ENCODE results near the gene ARPC4.
"Not testable (repeated sequence)": the region's sequence is repeated elsewhere in the genome, so short reads cannot be mapped to it uniquely, and the experiment has no call there.

The ARPC4 gene

DNA sequence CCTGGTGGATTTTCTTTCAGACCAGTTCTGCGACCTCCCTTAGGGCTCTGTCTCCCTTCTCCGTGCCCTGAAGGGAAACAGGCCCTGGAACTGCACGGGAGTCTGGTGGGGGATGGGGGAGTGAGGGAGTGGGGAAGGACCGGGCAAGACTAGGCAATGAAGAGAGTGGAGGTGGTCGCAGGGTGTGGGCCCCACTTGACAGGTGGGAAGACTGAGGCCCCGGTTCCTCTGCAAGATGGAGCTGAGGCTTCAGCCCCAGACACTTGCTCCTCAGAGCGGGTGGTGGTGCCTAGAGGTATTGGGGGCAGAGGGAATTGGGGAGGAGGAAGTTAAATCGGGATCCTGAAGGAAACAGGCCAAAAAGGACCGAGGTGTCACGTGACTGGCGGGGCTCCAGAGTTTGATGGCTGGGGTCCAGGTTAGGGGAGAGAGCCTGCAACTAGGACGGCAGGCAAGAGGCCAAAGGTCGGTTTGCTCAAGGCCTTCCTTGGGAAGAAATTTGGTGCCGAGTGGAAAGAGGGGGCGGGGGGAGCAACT is 22.5 kb upstream of the ARPC4 start:
- DNase-seq = no peak

DNA sequence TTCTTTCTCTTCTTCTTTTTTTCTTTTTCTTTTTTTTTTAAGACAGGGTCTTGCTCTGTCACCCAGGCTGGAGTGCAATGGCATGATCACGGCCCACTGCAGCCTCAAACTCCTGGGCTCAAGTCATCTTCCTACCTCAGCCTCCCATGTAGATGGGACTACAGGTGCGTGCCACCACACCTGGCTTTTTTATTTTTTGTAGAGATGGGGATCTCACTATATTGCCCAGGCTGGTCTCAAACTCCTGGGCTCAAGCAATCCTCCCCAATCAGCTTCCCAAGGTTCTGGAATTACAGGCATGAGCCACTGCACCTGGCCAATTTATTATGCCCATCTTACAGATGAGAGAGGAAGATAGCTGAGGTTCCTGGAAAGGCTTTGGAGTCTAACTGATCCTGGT is 21.9 kb upstream of the ARPC4 start:
- DNase-seq = not testable (repeated sequence)

DNA sequence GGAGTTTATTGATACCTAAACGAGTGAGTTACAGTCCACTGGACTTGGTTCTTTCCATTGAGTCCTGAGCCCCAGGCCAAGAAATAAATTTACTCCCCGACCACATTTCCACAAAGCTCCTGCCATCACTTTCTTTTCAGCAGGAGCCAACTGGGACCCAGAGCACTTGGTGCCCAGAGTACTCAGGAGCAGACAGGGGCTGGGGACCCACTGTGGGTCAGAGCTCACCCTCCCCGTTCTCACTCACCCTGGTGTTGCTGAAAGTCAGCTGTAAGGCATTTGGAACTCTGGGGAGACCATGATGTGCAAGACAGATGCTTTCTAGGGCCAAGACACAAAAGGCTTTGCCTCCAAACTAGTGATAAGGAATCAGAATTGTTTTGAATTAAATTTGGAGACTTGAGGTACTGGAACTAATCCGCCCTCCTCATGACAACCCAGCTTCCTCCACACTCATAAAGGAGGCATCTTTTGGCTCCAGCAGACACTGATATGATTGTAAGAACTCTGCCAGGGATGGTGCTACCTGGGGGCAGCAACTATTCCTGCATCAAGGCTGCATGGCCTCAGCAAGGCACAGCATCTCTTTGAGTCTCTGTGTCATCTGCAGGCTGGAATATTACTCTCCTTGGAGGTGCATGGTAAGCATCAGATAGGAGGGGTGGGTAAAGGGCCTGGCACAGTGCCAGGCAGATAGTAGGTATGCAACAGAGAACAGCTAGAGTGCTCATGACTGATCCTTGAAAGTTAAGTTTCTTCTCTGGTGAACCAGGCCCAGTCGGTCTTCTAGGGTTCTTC is 15.8 kb upstream of the ARPC4 start:
- DNase-seq = no peak

GRCh38 chr3:9777694-9778021 is 15.2 kb upstream of the ARPC4 start:
- no peak for DNase-seq

GRCh38 chr3:9778143-9779074 is 14.5 kb upstream of the ARPC4 start:
- DNase-seq = no peak

DNA sequence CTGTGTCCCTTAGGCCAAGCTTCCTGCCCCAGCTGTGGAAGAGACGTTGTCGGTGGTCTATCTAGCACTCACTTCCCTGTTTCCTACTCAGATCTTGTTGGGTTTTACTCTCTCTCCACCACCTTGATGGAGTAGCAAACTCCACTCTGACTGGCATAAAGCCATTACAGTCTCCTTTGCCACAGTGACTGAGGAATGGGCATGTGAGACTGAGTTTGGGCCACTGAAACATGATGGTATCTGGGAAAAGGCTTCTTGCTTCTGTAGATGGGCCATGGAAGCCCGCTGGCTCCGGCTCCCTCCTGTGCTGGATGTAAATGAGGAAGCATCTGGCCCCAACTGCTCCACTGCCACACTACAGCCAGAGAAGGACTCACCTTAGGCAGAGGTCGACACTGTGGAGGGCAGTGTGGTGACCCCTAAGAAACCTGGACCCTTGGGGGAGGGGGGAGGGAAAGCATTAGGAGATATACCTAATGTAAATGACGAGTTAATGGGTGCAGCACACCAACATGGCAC is 13.7 kb upstream of the ARPC4 start:
- DNase-seq = no peak

- DNase-seq = no peak
These were observed 13.0 kb upstream of the ARPC4 start for GRCh38 chr3:9779721-9780457.

- DNase-seq = no peak
These were observed 12.4 kb upstream of the ARPC4 start for GRCh38 chr3:9780458-9780812.

GRCh38 chr3:9780910-9781309 is 12.0 kb upstream of the ARPC4 start:
- DNase-seq = no peak

DNA sequence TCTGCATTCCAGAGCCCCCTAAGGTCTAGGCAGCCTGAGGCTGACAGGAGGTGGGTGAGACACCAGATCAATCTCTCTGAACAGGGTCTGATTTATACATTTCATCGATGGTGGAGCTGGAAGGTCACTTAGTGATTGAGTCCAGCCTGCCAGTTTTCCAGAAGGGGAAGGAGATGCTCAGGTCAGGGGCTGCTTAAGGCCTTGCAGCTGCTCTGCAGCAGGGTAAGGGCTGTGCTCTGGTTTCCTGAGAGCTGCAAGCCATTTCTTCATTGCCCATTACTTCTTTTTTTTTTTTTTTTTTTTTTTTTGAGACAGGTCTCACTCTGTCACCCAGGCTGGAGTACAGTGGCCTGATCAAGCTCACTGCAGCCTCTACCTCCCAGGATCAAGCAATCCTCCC is 11.3 kb upstream of the ARPC4 start:
- no peak for DNase-seq

GRCh38 chr3:9781978-9782603 is 10.8 kb upstream of the ARPC4 start:
- DNase-seq = no peak

DNA sequence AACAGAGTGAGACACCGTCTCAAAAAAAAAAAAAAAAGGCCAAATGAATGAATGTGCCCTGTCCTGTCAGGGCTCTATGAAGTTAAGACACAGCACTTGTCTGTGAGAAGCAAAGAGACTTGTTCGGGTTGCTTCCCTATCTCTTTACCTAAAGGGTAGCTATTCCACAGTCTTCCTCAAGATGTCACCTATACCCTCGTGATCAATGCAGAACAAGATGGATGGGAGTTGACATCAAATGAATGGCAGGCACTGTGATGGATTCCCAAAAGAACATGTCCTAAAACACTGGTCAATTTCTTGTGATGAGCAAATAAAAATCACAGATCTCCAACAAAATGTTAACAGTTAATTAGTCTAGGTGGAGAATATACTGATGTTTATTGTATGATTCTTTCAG is 10.1 kb upstream of the ARPC4 start:
- no peak for DNase-seq

GRCh38 chr3:9783954-9784353 is 8.9 kb upstream of the ARPC4 start:
- DNase-seq = no peak

- no peak for DNase-seq
These were observed 7.9 kb upstream of the ARPC4 start for GRCh38 chr3:9784965-9785364.

DNA sequence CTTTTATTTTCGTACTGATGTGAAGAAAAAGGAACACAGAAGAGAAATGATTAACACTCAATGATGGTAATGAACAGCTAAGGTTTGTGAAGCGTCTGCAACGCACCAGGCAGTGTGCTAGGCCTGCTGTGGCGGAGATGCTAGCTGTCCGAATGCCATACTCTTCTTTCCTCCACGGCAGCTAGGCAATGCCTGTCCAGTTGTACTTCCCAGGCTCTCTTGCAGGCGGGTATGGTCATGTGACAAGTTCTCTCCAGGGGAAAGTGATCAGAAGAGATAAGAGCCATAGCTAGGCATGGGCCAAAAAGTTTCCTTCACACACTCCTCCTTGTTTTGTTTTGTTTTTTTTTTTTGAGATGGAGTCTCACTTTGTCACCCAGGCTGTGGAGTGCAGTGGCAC is 7.3 kb upstream of the ARPC4 start:
- DNase-seq = no peak

GRCh38 chr3:9786209-9786739 is 6.6 kb upstream of the ARPC4 start:
- DNase-seq = no peak

DNA sequence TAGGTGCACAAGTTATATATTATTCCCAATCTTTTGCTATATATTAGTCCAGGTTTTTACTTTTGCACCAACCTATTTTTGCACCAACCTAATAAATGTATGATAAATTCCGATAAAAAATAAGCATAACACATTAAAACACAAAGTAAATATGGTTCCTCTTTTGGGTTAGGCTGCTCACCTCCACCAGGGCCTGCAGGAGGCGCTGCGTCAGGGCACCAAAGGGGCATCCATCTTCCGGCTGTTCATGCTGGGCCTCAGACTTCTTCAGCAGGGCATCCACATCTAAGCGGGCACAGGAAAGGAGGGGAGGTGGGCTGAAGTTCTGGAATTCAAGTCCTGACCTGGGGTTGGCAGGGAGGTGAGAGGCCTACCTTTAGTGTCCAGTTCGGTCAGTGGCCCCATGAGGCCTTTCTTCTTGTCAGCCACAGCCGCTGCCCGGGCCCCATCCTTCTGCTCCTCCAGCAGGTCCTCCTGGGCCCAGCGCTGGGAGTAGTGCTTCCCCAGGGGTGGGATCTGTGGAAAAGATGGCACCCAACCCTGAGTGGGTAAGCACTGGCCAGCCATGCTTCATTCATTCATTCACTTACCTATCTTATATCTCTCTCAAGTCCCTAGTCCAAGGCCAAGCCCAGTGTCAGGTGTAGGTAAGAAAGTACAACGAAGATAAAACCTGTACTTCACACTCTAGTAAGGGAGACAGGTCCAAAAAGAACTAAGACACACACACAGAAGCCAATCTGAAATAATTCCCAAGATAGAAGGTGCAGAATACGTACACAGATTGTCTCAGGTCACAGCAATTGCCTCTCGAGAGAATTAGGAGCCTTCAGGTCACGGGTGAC is 5.8 kb upstream of the ARPC4 start:
- no peak for DNase-seq

GRCh38 chr3:9787714-9788113 is 5.2 kb upstream of the ARPC4 start:
- no peak for DNase-seq

- no peak for DNase-seq
These were observed 1.8 kb upstream of the ARPC4 start for GRCh38 chr3:9791127-9791526.

DNA sequence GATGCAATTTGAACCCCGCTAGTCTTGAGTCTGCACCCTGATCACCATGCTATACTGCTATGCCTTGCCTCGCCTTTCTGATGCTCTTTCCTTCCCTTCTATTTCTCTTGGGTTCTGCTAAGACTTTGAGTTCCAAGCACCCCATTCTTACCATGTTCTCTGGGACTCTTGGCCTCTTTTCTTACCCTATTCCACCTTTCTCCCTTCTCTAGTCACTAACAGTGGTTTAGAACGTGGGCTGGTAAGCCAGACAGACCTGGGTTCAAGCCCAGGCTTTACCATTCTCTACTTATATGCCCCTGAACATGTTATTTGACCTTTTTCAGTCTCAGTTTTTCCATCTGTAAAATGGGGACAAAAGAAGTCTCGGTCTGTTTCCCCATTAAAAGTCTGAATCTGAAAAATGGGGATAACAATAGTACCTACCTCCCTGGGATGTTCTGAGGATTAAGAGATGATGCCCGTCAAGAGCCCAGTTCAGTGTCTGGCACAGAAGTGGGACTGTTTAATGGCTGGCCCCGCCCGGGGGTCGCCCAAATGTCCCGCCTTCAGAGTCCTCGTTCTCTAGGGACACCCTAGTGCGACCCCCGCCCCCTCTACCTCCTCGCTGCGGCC is 985 bp upstream of the ARPC4 start:
- no peak for DNase-seq
